Fibroblast of skin of scalp (primary cell): ENCODE measurements around the gene PRDX5.
A peak's percentile ranks its signal among the peaks of the same experiment; 100 is the strongest.

Experiments
- DNase-seq: peaks from one replicate; pipeline ENCODE4 v3.0.0-alpha.2; 2013

Gene PRDX5

DNA sequence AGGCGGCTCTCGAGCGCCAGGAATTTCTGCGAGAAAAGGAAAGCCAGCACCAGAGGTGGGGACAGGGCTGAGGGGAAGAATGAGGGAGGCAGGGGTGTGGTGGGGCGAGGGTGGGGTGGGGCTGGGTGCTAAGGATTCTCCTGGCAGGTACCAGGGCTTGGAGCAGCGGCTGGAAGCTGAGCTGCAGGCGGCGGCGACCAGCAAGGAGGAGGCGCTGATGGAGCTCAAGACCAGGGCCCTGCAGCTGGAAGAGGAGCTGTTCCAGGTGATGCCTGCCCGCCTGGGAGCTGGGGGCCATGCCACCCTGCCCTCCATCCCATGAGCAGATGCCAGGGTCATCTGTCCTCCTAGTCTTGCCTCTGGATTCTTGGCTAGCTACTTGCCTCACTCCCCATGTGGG, 31.5 kb downstream of the PRDX5 start:
- no peak for DNase-seq

DNA sequence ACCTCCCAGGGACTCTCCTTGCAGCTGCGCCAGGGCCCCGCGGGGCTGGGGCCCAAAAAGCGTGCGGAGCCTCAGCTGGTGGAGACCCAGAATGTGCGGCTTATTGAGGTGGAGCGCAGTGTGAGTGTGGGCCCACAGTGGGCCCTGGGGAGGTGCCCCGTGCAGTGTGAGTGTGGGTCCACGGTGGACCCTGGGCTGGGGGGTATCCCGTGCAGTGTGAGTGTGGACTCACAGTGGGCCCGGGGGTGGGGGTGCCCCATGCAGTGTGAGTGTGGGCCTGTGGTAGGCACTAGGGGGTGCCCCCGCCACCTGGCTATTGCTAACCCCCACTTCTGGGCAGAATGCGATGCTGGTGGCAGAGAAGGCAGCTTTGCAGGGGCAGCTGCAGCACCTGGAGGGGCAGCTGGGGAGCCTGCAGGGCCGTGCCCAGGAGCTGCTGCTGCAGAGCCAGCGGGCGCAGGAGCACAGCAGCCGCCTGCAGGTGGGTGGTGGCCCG, 33.3 kb downstream of the PRDX5 start:
- DNase-seq: no peak

DNA sequence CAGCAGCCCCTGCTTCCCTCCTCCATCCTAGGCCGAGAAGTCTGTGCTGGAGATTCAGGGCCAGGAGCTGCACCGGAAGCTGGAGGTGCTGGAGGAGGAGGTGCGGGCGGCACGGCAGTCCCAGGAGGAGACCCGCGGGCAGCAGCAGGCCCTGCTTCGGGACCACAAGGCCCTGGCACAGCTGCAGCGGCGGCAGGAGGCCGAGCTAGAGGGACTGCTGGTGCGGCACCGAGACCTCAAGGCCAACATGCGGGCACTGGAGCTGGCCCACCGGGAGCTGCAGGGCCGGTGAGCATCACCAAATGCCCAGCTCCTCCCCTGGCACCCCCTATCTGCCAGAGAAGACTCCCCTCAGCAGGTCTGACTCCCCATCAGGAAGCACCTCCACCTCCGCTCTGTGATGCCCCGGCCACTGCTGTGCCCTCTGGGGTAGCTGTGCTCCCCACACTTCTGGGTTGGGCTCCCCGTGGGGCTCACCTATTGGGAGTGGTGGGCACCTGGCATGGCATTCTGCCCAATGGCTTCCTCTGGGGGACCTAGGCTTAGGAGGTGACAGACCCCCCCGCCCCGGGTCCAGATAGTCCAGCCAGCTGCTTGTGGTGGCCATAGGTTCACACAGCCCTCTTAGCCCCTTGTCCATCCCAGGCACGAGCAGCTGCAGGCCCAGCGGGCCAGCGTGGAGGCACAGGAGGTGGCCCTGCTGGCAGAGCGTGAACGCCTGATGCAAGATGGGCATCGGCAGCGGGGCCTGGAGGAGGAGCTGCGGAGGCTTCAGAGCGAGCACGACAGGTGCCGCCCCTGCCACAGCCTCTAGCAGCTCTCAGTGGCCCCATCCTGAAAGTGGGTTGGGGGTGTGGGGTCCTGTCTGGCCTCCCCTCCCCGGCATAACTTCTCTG, 34.4 kb downstream of the PRDX5 start:
- DNase-seq: no peak

DNA sequence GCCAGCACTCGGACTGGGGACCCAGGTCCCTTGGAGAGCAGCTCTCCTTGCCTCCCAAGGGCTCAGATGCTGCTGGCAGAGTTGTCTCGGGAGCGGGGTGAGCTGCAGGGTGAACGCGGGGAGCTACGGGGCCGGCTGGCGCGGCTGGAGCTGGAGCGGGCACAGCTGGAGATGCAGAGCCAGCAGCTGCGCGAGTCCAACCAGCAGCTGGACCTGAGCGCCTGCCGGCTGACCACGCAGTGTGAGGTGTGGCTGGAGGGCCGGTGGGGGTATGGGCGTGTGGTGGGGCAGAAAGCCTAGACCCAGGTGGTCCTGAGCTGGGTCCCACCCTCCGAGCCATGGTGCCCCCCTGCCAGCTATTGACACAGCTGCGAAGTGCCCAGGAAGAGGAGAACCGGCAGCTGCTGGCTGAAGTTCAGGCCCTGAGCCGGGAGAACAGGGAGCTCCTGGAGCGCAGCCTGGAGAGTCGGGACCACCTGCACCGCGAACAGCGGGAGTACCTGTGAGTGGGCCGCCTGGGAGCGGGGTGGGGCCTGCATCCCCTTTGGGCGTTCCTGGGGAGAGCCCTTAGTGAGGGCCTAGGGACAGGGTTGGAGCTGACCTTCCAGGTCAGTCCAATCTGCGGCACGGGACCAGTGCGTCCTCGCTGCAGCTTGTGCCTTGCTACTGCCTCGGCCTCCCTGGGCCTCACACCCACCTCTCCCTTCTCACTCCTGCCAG, 35.2 kb downstream of the PRDX5 start:
- DNase-seq: no peak

DNA sequence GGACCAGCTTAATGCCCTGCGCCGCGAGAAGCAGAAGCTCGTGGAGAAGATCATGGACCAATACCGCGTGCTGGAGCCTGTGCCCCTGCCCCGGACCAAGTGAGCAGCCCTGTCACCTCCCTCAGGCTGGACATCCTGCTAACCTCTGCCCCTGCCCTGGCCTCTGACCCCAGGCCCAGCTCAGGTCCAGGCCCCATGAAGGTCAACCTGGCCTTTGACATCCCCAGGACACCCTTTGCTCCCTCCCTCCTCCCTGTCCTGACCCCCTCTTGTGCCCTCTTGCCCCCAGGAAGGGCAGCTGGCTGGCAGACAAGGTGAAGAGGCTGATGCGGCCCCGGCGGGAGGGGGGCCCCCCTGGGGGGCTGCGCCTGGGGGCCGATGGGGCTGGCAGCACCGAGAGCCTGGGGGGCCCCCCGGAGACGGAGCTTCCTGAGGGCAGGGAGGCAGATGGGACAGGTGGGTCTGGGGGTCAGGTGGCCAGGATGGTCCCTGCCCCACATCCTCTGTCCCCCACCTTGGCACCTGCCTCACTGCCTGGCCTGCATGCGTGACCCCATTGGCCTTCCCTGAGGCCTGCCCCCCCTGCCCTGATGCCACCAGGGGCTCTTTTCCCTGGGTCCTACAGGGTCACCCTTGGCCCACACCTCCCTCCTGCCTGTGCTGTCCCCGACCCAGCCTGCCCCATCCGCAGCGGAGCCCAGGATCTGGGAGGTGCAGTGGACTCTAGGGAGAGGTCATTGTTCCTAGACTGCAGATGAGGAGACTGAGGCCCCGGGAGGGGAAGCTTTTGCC, 36.0 kb downstream of the PRDX5 start:
- no peak for DNase-seq

DNA sequence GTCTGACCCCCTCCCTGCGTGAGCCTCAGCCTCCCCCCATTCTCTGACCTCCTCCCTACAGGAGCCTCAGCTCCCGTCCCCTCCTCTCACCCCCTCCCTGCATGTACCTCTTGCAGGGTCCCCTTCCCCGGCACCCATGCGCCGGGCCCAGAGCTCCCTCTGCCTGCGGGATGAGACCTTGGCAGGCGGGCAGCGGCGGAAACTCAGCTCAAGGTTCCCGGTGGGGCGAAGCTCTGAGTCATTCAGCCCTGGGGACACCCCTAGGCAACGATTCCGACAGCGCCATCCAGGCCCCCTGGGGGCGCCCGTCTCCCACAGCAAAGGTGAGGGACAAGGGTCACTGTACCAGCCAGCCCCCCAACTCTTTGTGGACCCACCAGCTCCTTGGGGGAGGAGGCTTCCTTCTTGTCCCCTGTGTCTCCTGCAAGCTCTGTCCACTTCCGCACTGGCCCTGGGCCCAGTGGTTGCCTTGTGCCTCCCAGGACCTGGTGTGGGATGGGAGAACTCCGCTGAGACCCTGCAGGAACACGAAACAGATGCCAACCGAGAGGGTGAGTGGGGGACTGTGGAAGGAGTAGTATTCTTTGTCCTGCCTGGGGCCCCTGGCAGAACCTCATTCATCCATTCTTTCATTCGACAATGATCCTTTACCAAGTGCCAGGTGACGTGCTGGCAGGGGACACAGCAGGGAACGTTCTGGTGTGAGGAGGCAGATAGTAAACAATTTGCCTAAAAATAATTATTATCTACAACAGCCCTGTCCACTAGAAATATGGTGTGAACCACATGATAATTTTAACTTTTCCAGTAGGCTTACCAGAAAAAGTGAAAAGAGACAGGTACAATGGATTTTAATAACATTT, 37.4 kb downstream of the PRDX5 start:
- peak; percentile 84 for DNase-seq

DNA sequence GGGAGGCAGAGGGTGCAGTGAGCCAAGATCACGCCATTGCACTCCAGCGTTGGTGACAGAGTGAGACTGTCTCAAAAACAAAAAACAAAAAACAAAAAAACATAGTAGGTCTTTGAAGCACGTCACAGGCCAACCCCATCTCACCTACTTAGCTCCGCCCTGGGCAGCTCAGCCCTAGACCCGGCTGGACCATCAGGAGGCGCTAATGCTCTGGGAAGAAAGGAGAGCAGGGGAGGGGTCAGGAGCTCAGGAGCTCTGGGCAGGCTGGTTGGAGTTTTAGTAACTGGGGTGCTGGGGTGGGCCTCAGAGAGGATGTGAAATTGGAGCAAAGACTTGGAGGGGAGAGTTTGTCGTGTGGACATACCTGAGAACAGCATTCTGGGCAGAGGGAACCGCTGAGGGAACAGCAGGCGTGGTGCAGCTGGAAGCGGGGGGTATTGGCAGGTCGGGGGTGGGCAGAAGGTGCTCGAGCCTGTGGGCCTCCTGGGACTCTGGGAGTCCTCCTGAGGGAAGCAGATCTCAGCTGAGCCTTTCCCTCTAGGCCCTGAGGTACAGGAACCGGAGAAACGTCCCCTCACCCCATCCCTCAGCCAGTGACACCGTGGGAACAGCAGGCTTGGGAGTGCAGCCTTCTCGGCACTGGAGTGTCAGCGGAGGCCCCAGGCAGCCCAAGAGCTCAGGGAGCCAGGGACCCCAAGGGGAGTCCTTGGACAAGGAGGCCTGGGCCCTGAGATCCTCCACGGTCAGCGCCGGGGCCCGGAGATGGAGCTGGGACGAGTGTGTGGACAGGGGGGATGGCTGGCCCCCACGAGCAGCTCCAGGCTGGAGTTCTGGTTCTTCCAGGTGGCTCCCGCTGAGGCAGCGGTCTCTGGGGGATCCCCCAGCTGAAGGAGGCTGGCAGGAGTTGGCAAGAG, 38.8 kb downstream of the PRDX5 start:
- peak; percentile 52 for DNase-seq

DNA sequence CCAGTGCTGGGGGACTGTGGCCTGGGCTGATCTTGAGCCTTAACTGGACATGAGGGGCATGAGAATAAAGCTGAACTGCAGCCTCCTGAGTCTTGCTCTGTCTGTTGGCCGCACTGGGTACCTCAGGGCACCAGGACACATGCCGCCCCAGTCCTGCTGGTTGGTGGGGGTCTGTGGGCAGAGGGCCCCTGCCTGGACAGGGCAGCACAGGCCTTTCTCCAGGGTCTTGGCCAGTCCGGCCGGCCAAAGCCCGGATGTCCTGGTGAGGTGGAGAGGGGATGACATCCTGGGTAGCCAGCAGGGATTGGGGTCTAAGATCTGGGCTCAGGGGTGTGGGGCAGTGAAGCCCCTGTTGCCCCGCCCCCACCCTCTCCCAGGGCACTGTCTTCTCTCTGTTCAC, 39.5 kb downstream of the PRDX5 start:
- DNase-seq: no peak

DNA sequence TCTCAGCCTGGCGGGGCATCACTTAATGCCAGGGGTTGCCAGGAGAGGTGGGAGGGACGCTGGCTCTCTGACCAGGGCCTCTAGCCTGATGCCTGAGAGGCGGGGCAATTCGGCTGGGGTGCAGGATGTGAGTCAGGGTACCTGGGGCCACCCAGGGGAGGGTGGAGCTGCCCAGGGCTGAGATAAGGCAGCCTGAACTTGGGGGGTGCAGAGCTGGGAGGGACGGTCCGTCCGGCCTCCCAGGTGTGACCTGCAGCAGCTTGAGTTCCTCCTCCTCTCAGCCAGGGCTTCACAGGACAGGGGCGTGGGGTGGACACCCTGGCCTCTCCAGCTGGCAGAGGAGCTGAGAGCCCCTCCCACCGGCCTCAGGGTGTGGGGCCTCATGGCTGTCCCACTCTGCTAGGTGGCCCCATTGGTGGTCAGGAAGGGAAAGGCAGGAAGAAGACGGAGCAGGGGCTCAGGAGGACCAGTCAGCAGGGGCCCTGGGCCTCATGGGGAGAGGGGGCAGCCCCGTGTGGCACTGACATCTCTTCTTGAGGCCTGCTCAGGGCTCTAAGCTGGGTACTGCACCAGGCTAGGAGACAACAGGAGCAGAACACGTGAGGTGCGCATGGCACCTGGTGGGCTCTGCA, 40.1 kb downstream of the PRDX5 start:
- DNase-seq: no peak

DNA sequence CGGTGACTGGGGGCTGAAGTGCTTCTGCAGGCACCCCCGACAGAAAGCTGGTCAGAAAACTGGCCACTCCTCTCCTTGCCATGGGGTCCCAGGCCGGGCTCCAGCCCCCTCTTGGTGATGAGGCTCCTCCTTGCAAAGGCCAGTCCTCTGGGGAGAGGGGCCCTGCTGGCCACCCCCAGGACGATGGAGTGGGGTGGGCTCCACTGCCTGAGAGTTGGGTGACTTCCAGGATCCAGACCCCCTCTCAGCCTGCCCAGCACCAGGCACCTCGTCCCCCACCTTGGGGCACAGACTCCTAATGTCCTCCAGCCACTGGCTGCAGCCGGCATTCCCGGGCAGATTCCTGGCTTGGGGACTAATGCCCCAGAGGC, 40.6 kb downstream of the PRDX5 start:
- DNase-seq: no peak

DNA sequence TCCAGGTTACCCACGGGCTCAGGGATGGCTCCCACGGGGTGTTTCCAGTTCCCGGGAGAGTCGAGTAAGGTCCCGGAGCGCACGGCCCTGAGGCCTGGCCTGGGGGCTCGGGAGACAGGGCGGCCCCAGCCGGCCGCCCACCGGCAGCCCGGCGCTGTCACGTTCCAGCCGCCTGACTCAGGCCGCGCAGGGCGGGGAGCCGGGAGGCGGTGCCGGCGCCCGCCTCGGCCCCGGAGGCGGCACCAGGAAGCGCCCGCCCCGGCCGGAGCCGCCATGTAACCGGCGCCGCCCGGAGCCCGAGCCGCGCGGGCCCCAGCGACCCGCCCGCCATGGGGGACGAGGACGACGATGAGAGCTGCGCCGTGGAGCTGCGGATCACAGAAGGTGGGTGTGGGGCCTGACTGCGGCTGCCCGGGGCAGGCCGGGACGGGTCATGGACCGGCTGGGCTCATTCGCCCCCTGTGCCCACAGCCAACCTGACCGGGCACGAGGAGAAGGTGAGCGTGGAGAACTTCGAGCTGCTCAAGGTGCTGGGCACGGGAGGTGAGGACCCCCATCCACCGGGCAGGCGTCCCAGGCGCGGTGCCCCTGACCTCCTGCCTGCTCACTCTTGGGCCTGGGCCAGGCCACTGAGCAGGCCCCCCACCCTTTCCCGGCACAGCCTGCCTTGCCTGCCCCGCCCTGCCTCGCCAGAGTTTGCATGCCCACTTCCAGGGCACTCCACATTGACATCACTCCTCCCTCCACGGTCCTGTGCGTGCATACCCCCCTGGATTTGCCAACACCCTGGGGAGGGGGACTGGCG, 41.2 kb downstream of the PRDX5 start, which contains the start of gene RPS6KA4:
Gene RPS6KA4 (plus strand): TSS at position 256 of the 805 bp plus-strand sequence. CDS start 74 bp downstream, at position 330.
- DNase-seq: peak; percentile 80

DNA sequence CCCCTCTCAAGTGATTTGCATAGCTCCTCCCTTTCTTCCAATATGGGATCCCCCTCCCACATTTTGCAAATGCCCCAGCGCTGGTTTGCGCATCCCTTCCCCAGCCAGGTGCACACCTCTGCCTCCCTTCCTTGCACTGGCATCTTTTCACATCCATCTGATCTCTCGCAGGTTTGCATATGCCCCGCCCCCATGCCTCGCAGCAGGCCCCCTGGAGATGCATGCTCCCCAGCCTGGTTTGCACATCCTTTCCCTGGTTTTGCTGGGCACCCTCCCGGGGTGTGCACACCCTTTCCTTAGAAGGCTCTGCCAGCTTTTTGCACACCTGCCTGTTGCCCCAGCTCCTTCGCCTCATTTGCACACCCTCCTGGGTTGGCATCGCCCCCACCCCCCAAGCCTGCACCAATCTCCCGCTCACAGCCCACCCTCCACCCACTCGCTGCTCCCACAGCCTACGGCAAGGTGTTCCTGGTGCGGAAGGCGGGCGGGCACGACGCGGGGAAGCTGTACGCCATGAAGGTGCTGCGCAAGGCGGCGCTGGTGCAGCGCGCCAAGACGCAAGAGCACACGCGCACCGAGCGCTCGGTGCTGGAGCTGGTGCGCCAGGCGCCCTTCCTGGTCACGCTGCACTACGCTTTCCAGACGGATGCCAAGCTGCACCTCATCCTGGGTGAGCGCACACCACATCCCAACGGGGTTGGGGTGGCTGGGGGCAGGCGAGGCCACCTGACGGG, 42.0 kb downstream of the PRDX5 start:
- no peak for DNase-seq

DNA sequence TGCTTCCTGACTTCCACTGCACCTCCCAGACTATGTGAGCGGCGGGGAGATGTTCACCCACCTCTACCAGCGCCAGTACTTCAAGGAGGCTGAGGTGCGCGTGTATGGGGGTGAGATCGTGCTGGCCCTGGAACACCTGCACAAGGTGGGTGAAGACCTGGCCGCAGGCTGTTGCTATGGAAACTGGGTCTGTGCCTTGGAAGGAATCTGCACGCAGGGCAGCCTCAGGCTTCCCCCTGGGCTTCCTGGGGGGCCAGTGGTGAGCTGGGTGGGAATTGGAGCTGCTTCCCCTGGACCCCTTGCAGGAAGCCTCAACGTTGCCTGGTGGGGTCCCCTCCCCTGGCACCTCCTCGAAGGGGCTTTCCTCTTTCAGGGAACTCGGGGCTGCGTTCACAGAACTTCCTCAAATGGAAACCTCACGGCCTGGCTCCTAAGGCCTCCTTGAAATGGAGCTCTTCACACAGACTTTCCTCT, 42.6 kb downstream of the PRDX5 start:
- no peak for DNase-seq

DNA sequence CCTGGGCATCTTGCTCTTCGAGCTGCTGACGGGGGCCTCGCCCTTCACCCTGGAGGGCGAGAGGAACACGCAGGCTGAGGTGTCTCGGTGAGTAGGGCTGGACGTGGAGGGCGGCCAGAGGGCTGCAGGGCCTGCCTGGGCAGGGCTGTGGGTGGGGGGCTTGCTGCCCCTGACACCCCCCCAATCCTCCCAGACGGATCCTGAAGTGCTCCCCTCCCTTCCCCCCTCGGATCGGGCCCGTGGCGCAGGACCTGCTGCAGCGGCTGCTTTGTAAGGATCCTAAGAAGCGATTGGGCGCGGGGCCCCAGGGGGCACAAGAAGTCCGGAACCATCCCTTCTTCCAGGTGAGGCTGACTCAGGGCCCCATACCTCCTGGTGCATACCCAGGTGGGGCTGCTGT, 43.7 kb downstream of the PRDX5 start:
- no peak for DNase-seq

DNA sequence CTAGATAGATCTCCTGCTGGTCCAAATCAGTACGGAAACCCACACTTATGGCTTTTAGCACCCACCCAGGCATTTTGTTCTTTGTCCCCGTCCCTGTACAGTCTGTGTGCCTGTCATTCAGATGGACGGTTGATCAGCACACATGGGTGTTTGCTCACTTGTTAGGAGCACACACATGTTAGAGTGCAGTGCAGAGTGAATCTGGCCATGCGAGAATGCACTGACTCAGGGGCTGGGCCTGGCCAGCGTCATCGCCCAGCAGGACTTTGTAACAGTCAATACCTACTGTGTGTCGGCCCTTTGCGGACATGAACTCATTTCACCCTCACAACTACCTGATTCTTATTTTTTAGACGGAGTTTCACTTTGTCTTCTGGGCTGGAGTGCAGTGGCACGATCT, 44.4 kb downstream of the PRDX5 start:
- DNase-seq: no peak

DNA sequence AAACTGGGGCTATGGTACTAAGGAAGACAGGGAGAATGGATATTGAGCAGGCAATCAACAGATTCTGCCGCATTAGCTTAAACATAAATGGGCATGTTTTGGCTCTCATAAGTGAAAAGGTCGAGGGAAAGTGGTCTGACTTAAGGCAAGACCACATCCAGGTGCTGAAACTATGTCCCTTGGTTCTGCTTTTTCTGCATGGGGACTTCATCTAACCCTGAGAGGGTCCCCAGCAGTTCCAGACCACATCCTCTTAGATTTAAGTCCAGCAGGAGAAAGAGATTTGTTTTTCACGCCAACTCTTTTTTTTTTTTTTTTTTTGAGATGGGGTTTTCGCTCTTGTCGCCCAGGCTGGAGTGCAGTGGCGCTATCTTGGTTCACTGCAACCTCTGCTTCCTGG, 46.5 kb downstream of the PRDX5 start:
- DNase-seq: no peak

DNA sequence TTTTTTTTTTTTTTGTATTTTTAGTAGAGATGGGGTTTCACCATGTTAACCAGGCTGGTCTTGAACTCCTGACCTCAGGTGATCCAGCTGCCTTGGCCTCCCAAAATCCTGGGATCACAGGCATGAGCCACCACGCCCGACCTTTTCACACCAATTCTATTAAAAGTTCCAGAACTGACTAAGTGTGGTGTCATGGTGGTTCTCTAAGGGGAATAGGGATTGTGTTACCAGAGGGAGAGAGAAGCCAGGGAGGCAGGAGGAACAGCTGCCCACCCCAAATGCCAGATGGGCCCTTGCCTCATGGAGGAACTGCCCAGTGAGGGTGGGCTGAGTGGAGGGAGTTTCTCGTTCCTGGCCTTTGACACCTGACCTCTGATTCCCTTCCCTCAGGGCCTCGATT, 47.0 kb downstream of the PRDX5 start:
- DNase-seq: no peak

DNA sequence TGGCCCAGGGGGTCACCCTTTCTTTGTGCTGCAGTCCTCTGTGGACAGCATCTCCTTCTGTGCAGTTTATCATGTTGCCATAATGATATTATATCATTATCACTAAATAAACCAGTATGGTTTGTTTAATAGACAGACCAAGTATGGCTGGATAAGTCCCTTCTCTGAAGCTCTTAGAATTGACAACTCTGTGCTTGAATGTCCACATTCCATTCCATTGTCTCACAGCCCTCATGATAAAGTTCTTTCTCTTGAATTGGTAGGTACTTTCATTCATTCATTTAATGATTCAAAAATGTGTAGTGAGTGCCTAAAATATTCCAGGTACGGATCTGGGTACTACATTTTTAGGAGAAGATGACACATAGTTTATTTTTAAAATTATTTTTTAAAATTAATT, 48.8 kb downstream of the PRDX5 start:
- DNase-seq: no peak
